T-helper 17 cell (primary cell): Measurements from ENCODE around the gene LARGE1. TPM values are rescaled to one million over a fixed set of nuclear protein-coding genes. Genes with fewer than 3 reads are reported as not detected.

Experiments used
- ATAC-seq: fragments of 150-1000 bp; cut with Tn5 transposase; 2 replicates; pipeline ENCODE4 v1.10.0; 2021; ENCODE audit warnings: mild to moderate bottlenecking, moderate library complexity
- DNase-seq, 3 donors: peaks; one replicate each; pipeline versions ENCODE4 v3.0.0 to v3.0.0-alpha.2; 2020 to 2021
- H3K9me3 ChIP-seq: one replicate; pipeline ENCODE4 v1.7.0; 2013; ENCODE audit warnings: low read length, mild to moderate bottlenecking; ENCODE audit not compliant: control insufficient read depth, poor library complexity, severe bottlenecking
- H3K27ac Mint-ChIP-seq: one replicate; pipeline ENCODE4 v1.8.0; 2022; ENCODE audit warnings: mild to moderate bottlenecking, moderate library complexity, mixed read lengths
- H3K27me3 Mint-ChIP-seq: one replicate; pipeline ENCODE4 v1.8.0; 2022; ENCODE audit warnings: mixed read lengths
- H3K36me3 Mint-ChIP-seq: one replicate; pipeline ENCODE4 v1.8.0; 2022; ENCODE audit warnings: low read depth, mixed read lengths
- H3K4me1 Mint-ChIP-seq: one replicate; pipeline ENCODE4 v1.8.0; 2022; ENCODE audit warnings: mild to moderate bottlenecking, mixed read lengths
- H3K4me3 Mint-ChIP-seq: one replicate; pipeline ENCODE4 v1.8.0; 2022; ENCODE audit warnings: mild to moderate bottlenecking, moderate library complexity, mixed read lengths
- total RNA-seq, 4 donors: library from RNA in 2 of 4; stranded (reverse) in 2 of 4; gene quantifications; one replicate each; pipeline ENCODE4 v1.2.3 and lab custom pipeline; 2022 to 2026

The LARGE1 gene
- total RNA-seq, 2 donors from 2014 or later: 2.1 to 7.0 TPM

DNA sequence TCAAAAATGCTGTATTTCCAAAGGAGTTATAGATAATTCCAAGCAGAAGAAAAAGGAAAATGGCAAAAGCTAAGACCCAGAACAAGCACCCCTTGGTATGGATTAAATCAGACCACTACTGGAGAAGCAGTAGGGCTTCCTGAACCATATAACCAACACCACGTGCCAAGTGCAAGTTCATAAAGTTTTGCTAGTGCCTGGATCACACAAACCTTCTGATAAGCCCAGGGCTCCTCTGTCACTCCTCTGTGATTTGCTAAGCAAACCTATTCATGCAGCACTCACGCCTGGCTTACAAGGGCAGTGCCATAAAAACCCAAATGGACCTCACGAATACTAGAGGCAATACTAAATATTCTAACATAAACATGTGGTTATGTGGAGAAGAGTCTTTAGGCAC lies 13.3 kb downstream of the LARGE1 start:
- Mint-ChIP-seq H3K4me1 (no peaks in the 10 kb centered on the region), H3K27me3 (peaks cover 5% of the 10 kb centered on the region), H3K4me3 (no peak overlapping the region), H3K36me3 (no peaks in the 10 kb centered on the region), H3K27ac (no peak overlapping the region)
- no peaks in the 10 kb centered on the region for H3K9me3 ChIP-seq
- DNase-seq (no peak), ATAC-seq (no peak)

GRCh38 chr22:33906475-33906874 lies 13.8 kb downstream of the LARGE1 start:
- ATAC-seq (no peak), DNase-seq (no peak)
- no peak overlapping the region for H3K4me3 Mint-ChIP-seq
- no peaks in the 10 kb centered on the region for H3K4me1 Mint-ChIP-seq
- no peaks in the 10 kb centered on the region for H3K36me3 Mint-ChIP-seq
- H3K27me3 Mint-ChIP-seq: peaks cover 5% of the 10 kb centered on the region
- no peaks in the 10 kb centered on the region for H3K9me3 ChIP-seq
- H3K27ac Mint-ChIP-seq: no peak overlapping the region

DNA sequence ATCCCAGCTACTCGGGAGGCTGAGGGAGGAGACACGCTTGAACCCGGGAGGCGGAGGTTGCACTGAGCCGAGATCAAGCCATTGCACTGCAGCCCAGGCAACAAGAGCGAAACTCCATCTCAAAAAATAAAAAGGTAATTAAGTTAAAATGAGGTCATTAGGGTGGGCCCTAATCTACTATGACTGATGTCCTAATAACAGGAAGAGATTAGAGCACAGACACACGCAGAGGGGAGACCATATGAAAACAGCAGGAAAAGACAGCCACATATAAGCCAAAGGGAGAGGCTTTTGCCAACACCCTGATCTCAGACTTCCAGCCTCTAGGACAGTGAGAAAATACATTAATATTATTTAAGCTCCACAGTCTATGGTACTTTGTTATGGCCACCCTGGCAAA lies 17.3 kb downstream of the LARGE1 start:
- H3K36me3 Mint-ChIP-seq: no peaks in the 10 kb centered on the region
- H3K9me3 ChIP-seq: no peaks in the 10 kb centered on the region
- H3K27ac Mint-ChIP-seq: no peak overlapping the region
- peaks cover 6% of the 10 kb centered on the region for H3K27me3 Mint-ChIP-seq
- H3K4me1 Mint-ChIP-seq: no peaks in the 10 kb centered on the region
- no peak overlapping the region for H3K4me3 Mint-ChIP-seq
- no peak for ATAC-seq
- DNase-seq: no peak

- ATAC-seq: no peak
- Mint-ChIP-seq H3K4me1 (no peaks in the 10 kb centered on the region), H3K4me3 (no peak overlapping the region), H3K27me3 (peaks cover 6% of the 10 kb centered on the region), H3K27ac (no peak overlapping the region), H3K36me3 (no peaks in the 10 kb centered on the region)
- no peak for DNase-seq
- H3K9me3 ChIP-seq: peaks cover 2% of the 10 kb centered on the region
Observed at GRCh38 chr22:33902073-33902472, 18.2 kb downstream of the LARGE1 start.

- peaks cover 5% of the 10 kb centered on the region for H3K9me3 ChIP-seq
- H3K36me3 Mint-ChIP-seq: no peaks in the 10 kb centered on the region
- H3K27me3 Mint-ChIP-seq: peaks cover 6% of the 10 kb centered on the region
- no peak overlapping the region for H3K27ac Mint-ChIP-seq
- H3K4me1 Mint-ChIP-seq: no peaks in the 10 kb centered on the region
- no peak for ATAC-seq
- H3K4me3 Mint-ChIP-seq: no peak overlapping the region
- DNase-seq: no peak
Observed at GRCh38 chr22:33898121-33898520, 22.2 kb downstream of the LARGE1 start.

DNA sequence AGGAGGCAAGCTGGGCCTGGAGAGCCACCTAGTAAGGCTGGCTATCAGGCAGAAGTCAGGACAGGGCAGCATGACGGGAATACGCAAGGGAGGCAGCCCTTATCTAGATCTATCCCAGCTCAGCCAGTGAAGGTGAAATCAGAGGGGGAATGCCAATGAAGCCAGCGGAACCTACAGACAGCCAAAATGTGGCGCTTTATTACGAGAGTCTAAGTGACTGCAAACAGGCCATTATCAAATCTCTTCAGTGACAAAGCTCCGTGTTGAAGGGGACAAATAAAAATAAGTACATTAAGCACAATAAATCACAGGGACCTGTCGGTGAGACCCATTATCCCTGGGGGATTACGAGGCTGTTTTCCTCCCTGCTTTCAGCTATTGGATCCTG lies 22.8 kb downstream of the LARGE1 start:
- no peak overlapping the region for H3K27ac Mint-ChIP-seq
- DNase-seq: no peak
- H3K4me1 Mint-ChIP-seq: no peaks in the 10 kb centered on the region
- peaks cover 5% of the 10 kb centered on the region for H3K9me3 ChIP-seq
- peaks cover 6% of the 10 kb centered on the region for H3K27me3 Mint-ChIP-seq
- H3K36me3 Mint-ChIP-seq: no peaks in the 10 kb centered on the region
- ATAC-seq: no peak
- no peak overlapping the region for H3K4me3 Mint-ChIP-seq

DNA sequence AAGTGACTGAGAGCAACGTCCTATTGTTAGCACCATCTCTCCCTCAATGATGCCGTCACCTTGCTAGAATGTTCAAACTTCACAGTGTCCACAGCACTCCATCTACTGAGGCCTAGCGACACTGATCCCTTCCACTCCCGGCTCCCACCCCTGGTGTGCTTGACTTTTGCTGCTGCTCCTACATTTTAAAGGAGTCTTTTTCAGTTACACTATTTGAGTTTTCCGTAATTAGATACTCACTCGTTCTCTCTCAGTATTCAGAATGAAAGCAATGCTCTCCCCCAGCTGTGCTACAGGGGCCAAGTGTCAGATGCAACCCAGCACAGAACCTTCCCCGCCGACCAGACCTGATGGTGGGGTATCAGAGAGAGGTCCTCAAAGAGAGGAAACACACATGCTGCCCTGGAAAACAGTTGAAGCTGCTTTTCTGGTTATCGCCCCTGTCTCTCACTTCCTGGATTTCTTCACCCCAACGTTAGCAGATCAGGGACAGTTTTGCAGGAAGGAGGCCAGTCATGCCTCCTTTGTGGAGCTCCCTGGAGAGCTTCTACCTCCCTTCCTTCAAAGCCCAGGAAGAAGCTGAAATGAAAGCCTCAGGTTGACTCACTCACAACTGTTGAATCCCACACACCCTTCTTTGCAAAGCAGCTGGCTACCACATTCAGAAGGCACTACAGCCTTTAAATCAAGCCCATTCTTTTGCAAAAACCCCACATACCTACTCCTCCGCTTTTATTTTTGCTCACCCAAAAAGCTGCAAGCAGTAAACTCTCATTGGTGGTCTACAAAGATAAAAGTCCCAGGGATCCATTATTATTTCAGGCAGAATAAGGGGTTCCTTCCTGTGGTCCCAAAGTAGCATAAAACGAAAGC lies 23.5 kb downstream of the LARGE1 start:
- H3K27me3 Mint-ChIP-seq: peaks cover 6% of the 10 kb centered on the region
- H3K4me3 Mint-ChIP-seq: no peak overlapping the region
- H3K27ac Mint-ChIP-seq: no peak overlapping the region
- no peak for ATAC-seq
- H3K36me3 Mint-ChIP-seq: no peaks in the 10 kb centered on the region
- H3K4me1 Mint-ChIP-seq: no peaks in the 10 kb centered on the region
- H3K9me3 ChIP-seq: peaks cover 5% of the 10 kb centered on the region
- no peak for DNase-seq

DNA sequence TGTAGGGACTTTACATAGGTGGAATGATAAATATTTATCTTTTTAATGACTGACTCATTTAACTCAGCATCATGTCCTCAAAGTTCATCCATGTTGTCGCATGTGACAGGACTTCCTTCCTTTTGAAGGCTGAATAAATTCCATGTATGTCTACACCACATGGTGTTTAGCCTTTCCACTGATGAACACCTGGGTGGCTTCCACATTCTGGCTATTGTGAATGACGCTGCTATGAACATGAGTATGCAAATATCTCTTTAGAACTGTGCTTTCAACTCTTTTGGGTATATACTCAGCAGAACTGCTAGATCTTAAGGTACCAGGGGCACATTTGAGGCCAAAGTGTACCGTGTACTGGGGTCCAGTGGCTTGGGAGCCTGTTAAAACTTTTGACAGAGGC lies 24.1 kb downstream of the LARGE1 start:
- Mint-ChIP-seq H3K36me3 (no peaks in the 10 kb centered on the region), H3K4me1 (no peaks in the 10 kb centered on the region), H3K27ac (no peak overlapping the region), H3K4me3 (no peak overlapping the region), H3K27me3 (peaks cover 6% of the 10 kb centered on the region)
- H3K9me3 ChIP-seq: peaks cover 5% of the 10 kb centered on the region
- peak; percentile 53 for ATAC-seq
- no peak for DNase-seq

DNA sequence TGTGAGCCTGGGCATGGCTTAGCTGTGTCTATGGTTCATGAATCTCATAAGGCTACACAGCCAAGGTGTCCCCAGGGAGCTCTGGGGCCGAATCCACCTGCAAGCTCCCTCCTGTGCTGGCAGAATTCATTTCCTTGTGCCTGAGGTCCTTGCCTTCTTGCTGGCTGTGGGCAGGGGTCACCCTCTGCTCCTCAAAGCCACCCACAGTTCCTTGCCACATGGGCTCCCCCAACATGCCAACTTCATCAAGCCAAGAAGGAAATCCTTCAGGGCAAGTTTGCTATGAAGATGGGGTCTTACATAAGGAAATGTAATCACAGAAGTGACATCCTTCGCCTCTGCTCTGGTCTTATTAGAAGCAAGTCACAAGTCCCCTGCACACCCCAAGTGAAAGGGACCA lies 24.8 kb downstream of the LARGE1 start:
- Mint-ChIP-seq H3K4me1 (no peaks in the 10 kb centered on the region), H3K27me3 (peaks cover 6% of the 10 kb centered on the region)
- ATAC-seq: no peak

DNA sequence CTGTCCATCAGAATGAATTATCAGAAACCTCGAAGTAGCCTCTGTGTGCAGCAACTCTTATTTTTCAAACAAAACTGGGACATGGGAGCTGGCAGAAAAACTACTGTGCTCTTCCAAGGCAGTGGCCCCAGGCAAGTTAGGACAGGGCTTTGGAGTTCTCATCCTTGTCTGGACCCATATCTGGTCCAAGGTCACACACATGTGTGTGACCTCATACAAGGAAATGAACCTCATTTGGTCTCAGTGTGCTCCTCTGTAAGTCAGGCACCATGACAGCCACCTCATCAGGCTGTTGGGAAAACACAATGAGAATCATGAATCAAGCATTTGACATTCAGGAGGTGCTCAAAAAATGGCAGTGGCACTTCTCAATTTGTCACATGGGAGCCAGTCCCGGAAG lies 25.8 kb downstream of the LARGE1 start:
- no peak for DNase-seq
- peaks cover 5% of the 10 kb centered on the region for H3K9me3 ChIP-seq
- no peaks in the 10 kb centered on the region for H3K4me1 Mint-ChIP-seq
- no peak overlapping the region for H3K4me3 Mint-ChIP-seq
- peaks cover 6% of the 10 kb centered on the region for H3K27me3 Mint-ChIP-seq
- no peaks in the 10 kb centered on the region for H3K36me3 Mint-ChIP-seq
- no peak overlapping the region for H3K27ac Mint-ChIP-seq
- no peak for ATAC-seq

More for the DNA sequence above, 24.8 kb downstream of the LARGE1 start:
- no peak for DNase-seq
- H3K36me3 Mint-ChIP-seq: no peaks in the 10 kb centered on the region
- H3K9me3 ChIP-seq: peaks cover 5% of the 10 kb centered on the region
- no peak overlapping the region for H3K4me3 Mint-ChIP-seq
- H3K27ac Mint-ChIP-seq: no peak overlapping the region

GRCh38 chr22:33894036-33894435 lies 26.2 kb downstream of the LARGE1 start:
- ATAC-seq: no peak
- H3K9me3 ChIP-seq: peaks cover 5% of the 10 kb centered on the region
- no peak for DNase-seq
- H3K27ac Mint-ChIP-seq: no peak overlapping the region
- H3K27me3 Mint-ChIP-seq: peaks cover 1% of the 10 kb centered on the region
- H3K4me3 Mint-ChIP-seq: no peak overlapping the region
- no peaks in the 10 kb centered on the region for H3K4me1 Mint-ChIP-seq
- H3K36me3 Mint-ChIP-seq: no peaks in the 10 kb centered on the region

GRCh38 chr22:33893512-33893911 lies 26.8 kb downstream of the LARGE1 start:
- H3K9me3 ChIP-seq: peaks cover 5% of the 10 kb centered on the region
- H3K27me3 Mint-ChIP-seq: no peaks in the 10 kb centered on the region
- H3K4me1 Mint-ChIP-seq: no peaks in the 10 kb centered on the region
- no peak overlapping the region for H3K27ac Mint-ChIP-seq
- ATAC-seq: no peak
- H3K4me3 Mint-ChIP-seq: no peak overlapping the region
- no peak for DNase-seq
- no peaks in the 10 kb centered on the region for H3K36me3 Mint-ChIP-seq

DNA sequence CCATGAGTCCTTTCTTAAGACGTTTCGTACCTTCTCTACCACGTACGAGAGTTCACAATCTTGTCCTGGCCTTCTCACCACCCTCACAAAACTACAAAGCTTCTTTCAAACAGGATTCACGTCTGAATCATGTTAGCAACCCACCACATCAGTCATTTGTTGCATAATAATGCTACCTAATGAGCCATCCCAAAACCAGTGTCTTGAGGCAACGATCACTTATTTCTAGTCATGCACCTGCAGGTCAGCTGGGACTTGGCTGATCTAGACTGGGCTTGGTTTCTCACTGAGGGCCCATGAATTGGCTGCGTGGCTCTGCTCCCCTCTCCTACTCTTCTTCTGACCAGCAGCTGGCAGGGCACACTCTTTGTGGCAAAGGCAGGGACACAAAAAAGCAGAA lies 28.3 kb downstream of the LARGE1 start:
- no peak overlapping the region for H3K4me3 Mint-ChIP-seq

DNA sequence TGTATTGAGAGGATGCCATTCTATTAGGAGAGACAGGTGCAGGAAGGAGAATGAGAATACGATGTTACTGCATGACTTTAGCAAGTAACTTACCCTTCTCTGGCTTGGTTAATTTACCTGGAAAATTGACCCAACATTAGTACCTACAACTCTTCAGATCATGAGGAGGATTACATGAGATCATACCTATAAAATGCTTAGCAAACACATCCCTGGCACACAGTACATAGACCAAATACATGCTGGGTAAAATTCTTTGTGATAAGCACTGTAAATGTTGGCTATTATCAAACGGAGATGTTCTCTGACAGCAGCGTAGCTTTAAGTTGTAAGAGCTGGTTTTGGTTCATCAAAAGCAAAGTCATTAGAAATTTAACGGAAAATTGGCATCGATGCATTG lies 28.8 kb downstream of the LARGE1 start:
- Mint-ChIP-seq H3K4me3 (no peak overlapping the region), H3K36me3 (no peaks in the 10 kb centered on the region), H3K4me1 (no peaks in the 10 kb centered on the region), H3K27ac (no peak overlapping the region), H3K27me3 (no peaks in the 10 kb centered on the region)
- DNase-seq: no peak
- H3K9me3 ChIP-seq: no peaks in the 10 kb centered on the region
- ATAC-seq: no peak

More for the DNA sequence above, 28.3 kb downstream of the LARGE1 start:
- no peak overlapping the region for H3K27ac Mint-ChIP-seq
- no peaks in the 10 kb centered on the region for H3K36me3 Mint-ChIP-seq
- peaks cover 2% of the 10 kb centered on the region for H3K9me3 ChIP-seq
- no peaks in the 10 kb centered on the region for H3K27me3 Mint-ChIP-seq
- ATAC-seq (no peak), DNase-seq (no peak)
- no peaks in the 10 kb centered on the region for H3K4me1 Mint-ChIP-seq
